PC-9 (cell line): ENCODE results near the gene MPZL2. TPM values are rescaled to one million over a fixed set of nuclear protein-coding genes. Genes with fewer than 3 reads are reported as not detected.
A peak's percentile ranks its signal among the peaks of the same experiment; 100 is the strongest.

Source experiments
- BruUV-seq: library from RNA; stranded (reverse); fragments of 400-500 nt; replicated peaks from 2 replicates; lab custom pipeline; 2021; lab: Mats Ljungman, UMichigan
- CTCF ChIA-PET: fragments of 300-600 bp; sonication (Branson Sonifier 250); formaldehyde crosslinking; loops from one replicate; lab custom pipeline; 2022; ENCODE audit warnings: antibody characterized with exemption; lab: Charles Lee
- POLR2A ChIA-PET: fragments of 300-600 bp; sonication (Branson Sonifier 250); formaldehyde crosslinking; loops from one replicate; lab custom pipeline; 2022; ENCODE audit warnings: antibody characterized with exemption; ENCODE audit not compliant: unreplicated experiment; lab: Charles Lee
- DNase-seq, 2 experiments: peaks; one replicate each; pipeline versions ENCODE4 v3.0.0 to v3.0.0-alpha.2; 2015 to 2022; ENCODE audit warnings: mixed read lengths in 1 of 2
- H2AFZ ChIP-seq: fragments of 200-600 bp; sonication (generic); 2 replicates; pipeline ENCODE4 v1.8.1; 2017; ENCODE audit warnings: antibody characterized with exemption
- H3F3A ChIP-seq: fragments of 200-600 bp; sonication (generic); 2 replicates; pipeline ENCODE4 v1.8.1; 2017; ENCODE audit warnings: antibody characterized with exemption, mild to moderate bottlenecking, low read depth; ENCODE audit not compliant: insufficient read depth
- H3K27ac ChIP-seq: fragments of 200-600 bp; sonication (generic); 2 replicates; pipeline ENCODE4 v1.6.1; 2016; ENCODE audit warnings: mixed run types
- H3K27me3 ChIP-seq: fragments of 200-600 bp; sonication (generic); 2 replicates; pipeline ENCODE4 v1.6.1; 2016; ENCODE audit warnings: low read depth, mixed run types; ENCODE audit not compliant: insufficient read depth
- H3K36me3 ChIP-seq: fragments of 200-600 bp; sonication (generic); 2 replicates; pipeline ENCODE4 v1.6.1; 2016; ENCODE audit warnings: low read depth, mixed run types
- H3K4me1 ChIP-seq: fragments of 200-600 bp; sonication (generic); replicated peaks from 2 replicates; pipeline ENCODE4 v1.6.1; 2016; ENCODE audit warnings: mixed run types; ENCODE audit not compliant: insufficient read depth
- H3K4me2 ChIP-seq: fragments of 200-600 bp; sonication (generic); 2 replicates; pipeline ENCODE4 v1.6.1; 2017; ENCODE audit warnings: mixed run types
- H3K4me3 ChIP-seq: fragments of 200-600 bp; sonication (generic); 2 replicates; pipeline ENCODE4 v1.6.1; 2016; ENCODE audit warnings: mixed run types
- H3K79me2 ChIP-seq: fragments of 200-600 bp; sonication (generic); 2 replicates; pipeline ENCODE4 v1.6.1; 2017; ENCODE audit warnings: low read depth, mixed run types
- H3K9me2 ChIP-seq: fragments of 200-600 bp; sonication (generic); 2 replicates; pipeline ENCODE4 v1.8.1; 2017; ENCODE audit warnings: mild to moderate bottlenecking; ENCODE audit not compliant: insufficient read depth
- H3K9me3 ChIP-seq: fragments of 200-600 bp; sonication (generic); 2 replicates; pipeline ENCODE4 v1.8.1; 2016; ENCODE audit warnings: low read depth; ENCODE audit not compliant: insufficient read depth
- H4K20me1 ChIP-seq: fragments of 200-600 bp; sonication (generic); 2 replicates; pipeline ENCODE4 v1.8.1; 2017; ENCODE audit not compliant: insufficient read depth
- EZH2 ChIP-seq: fragments of 200-600 bp; sonication (generic); IDR thresholded peaks from 2 replicates; pipeline ENCODE4 v1.8.0; 2017; ENCODE audit warnings: antibody characterized with exemption, low read depth
- intact Hi-C: fragments of 100-400 bp; cut with micrococcal nuclease; formaldehyde crosslinking; loops from one replicate; pipeline ENCODE4 v1.10.0; 2022; ENCODE audit not compliant: unreplicated experiment
- total RNA-seq: library from RNA; stranded (reverse); gene quantifications from 2 replicates; pipeline ENCODE4 v1.2.3, GENCODE V29; 2021
- TF ChIP-seq, protein P1 (sequence below): fragments of 200-600 bp; sonication (generic); conservative IDR thresholded peaks from 2 replicates; pipeline ENCODE4 v1.6.1; 2017; ENCODE audit warnings: mixed run types, antibody characterized with exemption, mild to moderate bottlenecking, moderate library complexity

The MPZL2 gene
- total RNA-seq, 1 experiment from 2014 or later: 43.1 TPM

DNA sequence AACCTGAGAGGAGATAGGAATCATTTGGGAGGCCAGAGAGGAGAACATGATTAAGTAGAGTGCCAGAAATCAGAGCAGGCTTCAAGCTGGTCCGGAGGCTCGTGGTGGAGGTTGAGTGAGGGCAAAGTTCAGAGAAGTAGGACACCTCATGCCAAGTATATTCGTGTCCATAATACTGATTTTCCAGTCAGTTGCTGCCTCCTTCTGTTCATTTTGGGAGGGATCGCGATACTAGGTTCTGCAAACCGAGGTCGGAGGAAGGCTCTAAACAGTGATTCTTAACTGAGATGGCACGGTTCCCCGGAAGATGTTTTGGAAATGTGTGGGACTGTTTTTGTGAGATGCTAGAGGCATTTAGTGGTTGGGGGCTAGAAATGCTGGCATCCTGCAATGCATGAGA lies 26.8 kb upstream of the MPZL2 start:
- H4K20me1 ChIP-seq: no peaks in the 10 kb centered on the region
- H3K4me1 ChIP-seq: peaks cover 33% of the 10 kb centered on the region
- no peak overlapping the region for H3K4me2 ChIP-seq
- no TSS peak for BruUV-seq
- H3K27me3 ChIP-seq: no peaks in the 10 kb centered on the region
- H3K79me2 ChIP-seq: no peaks in the 10 kb centered on the region
- TF ChIP-seq EZH2: no peak
- TF ChIP-seq, protein P1, sequence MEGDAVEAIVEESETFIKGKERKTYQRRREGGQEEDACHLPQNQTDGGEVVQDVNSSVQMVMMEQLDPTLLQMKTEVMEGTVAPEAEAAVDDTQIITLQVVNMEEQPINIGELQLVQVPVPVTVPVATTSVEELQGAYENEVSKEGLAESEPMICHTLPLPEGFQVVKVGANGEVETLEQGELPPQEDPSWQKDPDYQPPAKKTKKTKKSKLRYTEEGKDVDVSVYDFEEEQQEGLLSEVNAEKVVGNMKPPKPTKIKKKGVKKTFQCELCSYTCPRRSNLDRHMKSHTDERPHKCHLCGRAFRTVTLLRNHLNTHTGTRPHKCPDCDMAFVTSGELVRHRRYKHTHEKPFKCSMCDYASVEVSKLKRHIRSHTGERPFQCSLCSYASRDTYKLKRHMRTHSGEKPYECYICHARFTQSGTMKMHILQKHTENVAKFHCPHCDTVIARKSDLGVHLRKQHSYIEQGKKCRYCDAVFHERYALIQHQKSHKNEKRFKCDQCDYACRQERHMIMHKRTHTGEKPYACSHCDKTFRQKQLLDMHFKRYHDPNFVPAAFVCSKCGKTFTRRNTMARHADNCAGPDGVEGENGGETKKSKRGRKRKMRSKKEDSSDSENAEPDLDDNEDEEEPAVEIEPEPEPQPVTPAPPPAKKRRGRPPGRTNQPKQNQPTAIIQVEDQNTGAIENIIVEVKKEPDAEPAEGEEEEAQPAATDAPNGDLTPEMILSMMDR: peak; percentile 68
- DNase-seq: peak; percentile 43 to 65
- H3F3A ChIP-seq: peaks cover 26% of the 10 kb centered on the region; the same call in 1 of the 2 replicates
- H3K27ac ChIP-seq: no peak overlapping the region
- ChIA-PET CTCF (interaction anchor here (0.7 kb wide), 1 partner anchor 93 kb away, joined by 4 read pairs; no protein-coding TSS in a partner anchor), POLR2A (interaction anchor here (0.6 kb wide), 1 partner anchor 27 kb away, joined by 5 read pairs; no protein-coding TSS in a partner anchor)
- no peaks in the 10 kb centered on the region for H3K36me3 ChIP-seq
- no peaks in the 10 kb centered on the region for H3K9me2 ChIP-seq
- H2AFZ ChIP-seq: no peak overlapping the region
- no peaks in the 10 kb centered on the region for H3K9me3 ChIP-seq
- intact Hi-C loops: loop anchor here (1.0 kb wide), 4 partner anchors 27 to 275 kb away; partner anchors contain the start of gene MPZL2
- H3K4me3 ChIP-seq: no peak overlapping the region

DNA sequence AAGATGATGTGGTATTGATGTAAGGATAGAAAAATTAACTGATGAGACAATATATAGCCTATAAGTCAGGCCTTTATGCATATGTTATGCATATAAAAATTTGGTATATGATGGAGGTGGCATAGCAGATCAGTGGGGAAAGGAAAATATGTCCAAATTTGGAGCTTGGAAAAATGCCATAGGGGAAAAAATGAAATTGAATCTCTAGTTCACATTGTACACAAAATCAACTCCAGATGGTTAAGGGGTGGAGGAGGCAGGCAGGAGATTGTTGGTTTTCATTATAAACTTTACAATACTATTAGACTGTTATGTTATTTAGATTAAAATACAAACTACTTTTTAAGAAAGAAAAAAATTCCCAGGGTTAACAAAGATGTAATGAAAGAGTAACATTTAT lies 25.3 kb upstream of the MPZL2 start:
- BruUV-seq: no TSS peak
- no peak overlapping the region for H3K4me2 ChIP-seq
- no peak for DNase-seq
- no peak overlapping the region for H3K4me3 ChIP-seq
- ChIA-PET CTCF (interaction anchor here (0.7 to 1.4 kb wide), 2 partner anchors 90 to 91 kb away, joined by 3 to 14 read pairs; no protein-coding TSS in a partner anchor), POLR2A (no interaction called here)
- no peak overlapping the region for H3K27ac ChIP-seq
- peaks cover 25% of the 10 kb centered on the region for H3K4me1 ChIP-seq
- no peaks in the 10 kb centered on the region for H3K9me3 ChIP-seq
- peaks cover 18% of the 10 kb centered on the region; the same call in 1 of the 2 replicates for H3F3A ChIP-seq
- intact Hi-C loops: no loop called here
- H3K36me3 ChIP-seq: no peaks in the 10 kb centered on the region
- H2AFZ ChIP-seq: no peak overlapping the region
- TF ChIP-seq, protein P1: no peak
- no peak for TF ChIP-seq EZH2
- H4K20me1 ChIP-seq: no peaks in the 10 kb centered on the region
- no peaks in the 10 kb centered on the region for H3K79me2 ChIP-seq
- no peaks in the 10 kb centered on the region for H3K9me2 ChIP-seq
- H3K27me3 ChIP-seq: no peaks in the 10 kb centered on the region

DNA sequence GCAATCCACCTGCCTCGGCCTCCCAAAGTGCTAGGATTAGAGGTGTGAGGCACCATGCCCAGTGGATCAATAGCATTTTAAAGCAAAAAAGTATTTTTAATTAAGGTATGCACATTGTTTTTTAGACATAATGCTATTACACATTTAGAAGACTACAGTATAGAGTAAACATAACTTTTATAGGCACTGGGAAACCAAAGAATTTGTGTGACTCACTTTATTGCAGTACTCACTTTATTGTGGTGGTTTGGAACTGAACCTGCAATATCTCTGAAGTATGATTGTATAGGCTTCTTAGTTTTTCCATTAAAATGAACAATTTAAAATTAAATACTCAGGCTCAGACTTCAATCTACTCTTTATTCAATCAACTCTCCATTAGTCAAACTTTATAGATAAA lies 22.9 kb upstream of the MPZL2 start:
- no peaks in the 10 kb centered on the region for H4K20me1 ChIP-seq
- H3K27ac ChIP-seq: peak overlapping the region; percentile 49
- TF ChIP-seq EZH2: no peak
- TF ChIP-seq, protein P1: no peak
- POLR2A ChIA-PET: interaction anchor here (0.6 kb wide), 1 partner anchor 22 kb away, joined by 4 read pairs; no protein-coding TSS in a partner anchor
- H3K9me3 ChIP-seq: no peaks in the 10 kb centered on the region
- intact Hi-C loops: loop anchor here (2.0 kb wide), 1 partner anchor 34 kb away; the partner anchor contains the start of gene MPZL3
- no peaks in the 10 kb centered on the region for H3K36me3 ChIP-seq
- H3K79me2 ChIP-seq: no peaks in the 10 kb centered on the region
- peaks cover 18% of the 10 kb centered on the region; the same call in 1 of the 2 replicates for H3F3A ChIP-seq
- CTCF ChIA-PET: no interaction called here
- no peaks in the 10 kb centered on the region for H3K9me2 ChIP-seq
- DNase-seq: peak in 1 of 2 experiments; percentile 93
- BruUV-seq: no TSS peak
- no peaks in the 10 kb centered on the region for H3K27me3 ChIP-seq
- H3K4me2 ChIP-seq: peak overlapping the region; percentile 56
- H3K4me1 ChIP-seq: peaks cover 25% of the 10 kb centered on the region
- no peak overlapping the region for H2AFZ ChIP-seq
- no peak overlapping the region for H3K4me3 ChIP-seq
